ENCODE results near the gene MAPK7.

MAPK7 gene

DNA sequence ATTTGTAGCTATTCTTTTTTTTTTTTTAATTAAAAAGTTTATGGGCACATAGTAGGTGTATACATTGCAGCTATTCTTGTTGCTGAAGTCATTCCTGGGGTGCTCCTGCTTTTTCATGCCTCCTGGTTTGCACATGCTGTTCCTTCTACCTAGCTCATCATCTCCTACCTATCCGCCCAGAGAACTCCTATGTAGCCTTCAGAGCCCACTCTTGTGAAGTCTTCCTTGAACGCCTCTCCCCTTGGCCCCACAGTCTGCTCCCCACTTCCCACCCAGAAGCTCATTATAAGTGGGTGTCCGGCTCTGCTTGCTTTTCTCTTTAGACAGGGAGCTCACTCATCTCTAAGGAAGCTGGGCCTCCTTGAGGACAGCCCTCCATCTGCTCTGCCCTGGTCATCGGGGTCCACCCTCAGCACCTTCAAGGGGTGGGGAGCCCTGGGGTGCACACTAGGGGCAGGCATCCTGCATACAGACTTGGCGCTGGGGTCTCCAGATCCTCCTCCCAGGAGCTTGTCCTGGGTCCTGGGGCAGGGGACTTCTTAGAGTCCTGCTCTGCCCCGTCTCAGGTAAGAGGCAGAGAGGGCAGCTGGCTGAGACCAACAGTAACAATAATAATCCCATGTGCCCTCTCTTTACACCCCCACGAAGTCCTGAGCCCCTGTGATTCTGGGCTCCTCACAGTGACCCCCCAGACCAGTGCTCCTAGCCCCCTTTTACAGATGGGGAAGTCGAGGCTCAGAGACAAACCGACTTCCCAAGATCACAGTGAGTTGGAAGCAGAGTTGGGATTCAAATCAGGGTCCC lies 12.3 kb upstream of the MAPK7 start:
- Histone ChIP-seq H3K9ac (ENCODE audit: low read length) (no peak overlapping the region), H3K27me3 (ENCODE audit: control insufficient read depth in 1 of 2, insufficient read depth in 2 of 2, low read length in 2 of 2) (no peaks in the 10 kb centered on the region), H3K36me3 (ENCODE audit: insufficient read depth, low read length) (no peaks in the 10 kb centered on the region), H3K4me1 (ENCODE audit: insufficient read depth, low read length) (peaks cover 14% of the 10 kb centered on the region), H3K4me3 (ENCODE audit: low read depth in 1 of 2, low read length in 2 of 2) (no peak overlapping the region), H3K9me3 (ENCODE audit: low read length) (no peaks in the 10 kb centered on the region), H3K27ac (ENCODE audit: low read depth, low read length) (no peak overlapping the region)

- Histone ChIP-seq H3K4me1 (ENCODE audit: insufficient read depth, low read length) (peaks cover 10% of the 10 kb centered on the region), H3K4me3 (ENCODE audit: low read depth in 1 of 2, low read length in 2 of 2) (no peak overlapping the region), H3K9me3 (ENCODE audit: low read length) (no peaks in the 10 kb centered on the region), H3K36me3 (ENCODE audit: insufficient read depth, low read length) (no peaks in the 10 kb centered on the region), H3K9ac (ENCODE audit: low read length) (no peak overlapping the region), H3K27me3 (ENCODE audit: control insufficient read depth in 1 of 2, insufficient read depth in 2 of 2, low read length in 2 of 2) (no peaks in the 10 kb centered on the region), H3K27ac (ENCODE audit: low read depth, low read length) (no peak overlapping the region)
Observed at GRCh38 chr17:19366637-19366972, 11.7 kb upstream of the MAPK7 start.

GRCh38 chr17:19368229-19368628 lies 10.1 kb upstream of the MAPK7 start:
- no peaks in the 10 kb centered on the region for H3K9me3 ChIP-seq (ENCODE audit: low read length)
- no peak overlapping the region for H3K9ac ChIP-seq (ENCODE audit: low read length)
- H3K36me3 ChIP-seq (ENCODE audit: insufficient read depth, low read length) = no peaks in the 10 kb centered on the region
- no peaks in the 10 kb centered on the region for H3K27me3 ChIP-seq (ENCODE audit: control insufficient read depth in 1 of 2, insufficient read depth in 2 of 2, low read length in 2 of 2)
- no peak overlapping the region for H3K4me3 ChIP-seq (ENCODE audit: low read depth in 1 of 2, low read length in 2 of 2)
- peaks cover 2% of the 10 kb centered on the region for H3K4me1 ChIP-seq (ENCODE audit: insufficient read depth, low read length)
- no peak overlapping the region for H3K27ac ChIP-seq (ENCODE audit: low read depth, low read length)

DNA sequence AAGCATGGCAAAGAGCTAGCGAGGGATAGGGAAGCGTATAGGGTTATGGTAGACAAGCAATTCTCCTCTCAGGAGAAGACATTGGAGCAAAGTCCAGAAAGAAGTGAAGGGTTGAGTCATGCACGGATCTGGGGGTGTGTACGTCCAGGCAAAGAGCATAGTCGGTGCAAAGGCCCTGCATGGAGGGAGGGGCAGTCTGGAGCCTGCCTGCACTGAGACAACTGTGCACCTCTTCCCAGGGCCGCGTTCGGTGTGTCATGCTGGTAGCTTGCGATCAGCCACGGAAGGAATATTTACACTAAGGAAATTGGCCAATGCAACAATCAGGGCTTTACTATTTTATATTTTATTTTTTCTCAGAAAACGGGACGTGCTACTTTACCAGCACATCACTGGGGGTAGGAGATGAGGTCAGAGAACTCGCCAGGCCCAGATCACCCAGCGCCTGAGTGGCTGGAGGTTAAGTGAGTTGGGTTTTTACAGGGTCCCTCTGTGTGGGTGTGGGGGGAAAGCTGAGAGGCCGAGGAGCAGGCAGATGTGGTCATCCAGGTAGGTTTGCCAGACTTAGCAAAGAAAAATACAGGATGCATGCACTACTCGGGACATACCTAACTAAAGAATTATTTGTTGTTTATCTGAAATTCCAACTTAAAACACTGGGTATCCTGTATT lies 9.1 kb upstream of the MAPK7 start:
- Histone ChIP-seq H3K27me3 (ENCODE audit: control insufficient read depth in 1 of 2, insufficient read depth in 2 of 2, low read length in 2 of 2) (no peaks in the 10 kb centered on the region), H3K4me3 (ENCODE audit: low read depth in 1 of 2, low read length in 2 of 2) (no peak overlapping the region), H3K9ac (ENCODE audit: low read length) (no peak overlapping the region), H3K4me1 (ENCODE audit: insufficient read depth, low read length) (no peaks in the 10 kb centered on the region), H3K9me3 (ENCODE audit: low read length) (no peaks in the 10 kb centered on the region), H3K27ac (ENCODE audit: low read depth, low read length) (no peak overlapping the region), H3K36me3 (ENCODE audit: insufficient read depth, low read length) (no peaks in the 10 kb centered on the region)

DNA sequence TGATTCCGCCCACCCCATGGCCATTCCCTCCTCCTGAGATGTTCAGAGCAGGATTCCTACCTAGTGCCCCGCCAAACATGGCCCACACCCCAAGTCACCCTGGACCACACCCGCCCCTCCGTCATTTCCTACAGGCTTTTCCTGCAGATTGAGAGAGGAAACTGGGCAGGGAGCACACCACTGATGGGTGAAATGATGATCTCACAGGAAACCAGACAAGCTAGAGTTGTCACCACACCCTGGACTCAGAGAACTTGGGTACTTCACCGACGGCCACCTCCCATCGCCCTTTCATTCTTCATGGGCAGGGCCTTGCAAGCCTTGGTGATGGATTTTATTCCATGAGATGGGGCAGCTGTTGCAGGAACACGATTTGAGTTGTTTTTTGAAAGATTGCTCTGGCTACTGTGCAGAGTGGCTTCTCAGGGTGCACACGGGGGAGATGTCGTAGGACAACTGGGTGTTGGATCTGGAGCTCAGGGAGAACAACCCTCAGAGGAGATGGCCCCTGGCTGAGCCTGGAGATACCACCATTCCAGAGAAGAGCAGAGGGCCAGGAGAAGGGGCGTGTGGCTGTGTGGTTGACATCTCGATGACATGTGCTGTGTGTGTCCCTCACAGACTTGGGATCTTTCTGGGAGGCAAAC lies 8.3 kb upstream of the MAPK7 start:
- Histone ChIP-seq H3K4me1 (ENCODE audit: insufficient read depth, low read length) (no peaks in the 10 kb centered on the region), H3K27me3 (ENCODE audit: control insufficient read depth in 1 of 2, insufficient read depth in 2 of 2, low read length in 2 of 2) (no peaks in the 10 kb centered on the region), H3K27ac (ENCODE audit: low read depth, low read length) (no peak overlapping the region), H3K4me3 (ENCODE audit: low read depth in 1 of 2, low read length in 2 of 2) (no peak overlapping the region), H3K9me3 (ENCODE audit: low read length) (no peaks in the 10 kb centered on the region), H3K36me3 (ENCODE audit: insufficient read depth, low read length) (no peaks in the 10 kb centered on the region), H3K9ac (ENCODE audit: low read length) (no peak overlapping the region)

DNA sequence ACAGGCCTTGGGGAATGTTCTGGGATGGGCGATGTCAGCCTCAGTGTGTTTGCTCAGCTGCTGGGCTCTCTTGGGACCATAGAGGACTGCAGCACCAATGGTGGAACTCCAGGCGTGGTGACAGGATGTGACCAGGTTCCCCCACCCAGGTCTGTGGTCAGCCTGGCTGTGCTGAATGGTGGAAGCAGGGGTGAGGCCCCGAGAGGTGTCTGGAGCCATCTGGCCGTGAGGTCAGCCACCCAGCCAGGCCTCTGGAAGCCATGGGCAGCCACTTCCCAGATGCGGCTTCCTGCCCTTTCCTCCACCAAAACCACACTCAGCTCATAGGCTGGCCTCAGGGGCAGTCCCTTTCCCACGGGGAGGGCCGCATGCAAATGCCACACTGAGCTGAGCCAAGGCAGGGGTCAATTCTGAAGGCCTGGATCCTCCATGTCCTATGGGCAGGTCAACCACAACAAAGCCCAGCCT lies 7.8 kb upstream of the MAPK7 start:
- Histone ChIP-seq H3K9me3 (ENCODE audit: low read length) (no peaks in the 10 kb centered on the region), H3K36me3 (ENCODE audit: insufficient read depth, low read length) (no peaks in the 10 kb centered on the region), H3K9ac (ENCODE audit: low read length) (no peak overlapping the region), H3K27ac (ENCODE audit: low read depth, low read length) (no peak overlapping the region), H3K27me3 (ENCODE audit: control insufficient read depth in 1 of 2, insufficient read depth in 2 of 2, low read length in 2 of 2) (no peaks in the 10 kb centered on the region), H3K4me1 (ENCODE audit: insufficient read depth, low read length) (no peaks in the 10 kb centered on the region), H3K4me3 (ENCODE audit: low read depth in 1 of 2, low read length in 2 of 2) (no peak overlapping the region)

- no peak overlapping the region for H3K27ac ChIP-seq (ENCODE audit: low read depth, low read length)
- H3K9me3 ChIP-seq (ENCODE audit: low read length) = no peaks in the 10 kb centered on the region
- no peak overlapping the region for H3K4me3 ChIP-seq (ENCODE audit: low read depth in 1 of 2, low read length in 2 of 2)
- H3K4me1 ChIP-seq (ENCODE audit: insufficient read depth, low read length) = no peaks in the 10 kb centered on the region
- no peaks in the 10 kb centered on the region for H3K27me3 ChIP-seq (ENCODE audit: control insufficient read depth in 1 of 2, insufficient read depth in 2 of 2, low read length in 2 of 2)
- no peaks in the 10 kb centered on the region for H3K36me3 ChIP-seq (ENCODE audit: insufficient read depth, low read length)
- no peak overlapping the region for H3K9ac ChIP-seq (ENCODE audit: low read length)
Observed at GRCh38 chr17:19371259-19372010, 6.9 kb upstream of the MAPK7 start.

- no peak overlapping the region for H3K9ac ChIP-seq (ENCODE audit: low read length)
- H3K36me3 ChIP-seq (ENCODE audit: insufficient read depth, low read length) = no peaks in the 10 kb centered on the region
- H3K9me3 ChIP-seq (ENCODE audit: low read length) = no peaks in the 10 kb centered on the region
- no peaks in the 10 kb centered on the region for H3K27me3 ChIP-seq (ENCODE audit: control insufficient read depth in 1 of 2, insufficient read depth in 2 of 2, low read length in 2 of 2)
- peaks cover 3% of the 10 kb centered on the region for H3K4me1 ChIP-seq (ENCODE audit: insufficient read depth, low read length)
- no peak overlapping the region for H3K27ac ChIP-seq (ENCODE audit: low read depth, low read length)
- no peak overlapping the region for H3K4me3 ChIP-seq (ENCODE audit: low read depth in 1 of 2, low read length in 2 of 2)
Observed at GRCh38 chr17:19372011-19372370, 6.3 kb upstream of the MAPK7 start.

GRCh38 chr17:19372439-19372838 lies 5.9 kb upstream of the MAPK7 start:
- H3K9ac ChIP-seq (ENCODE audit: low read length) = no peak overlapping the region
- no peak overlapping the region for H3K4me3 ChIP-seq (ENCODE audit: low read depth in 1 of 2, low read length in 2 of 2)
- H3K27me3 ChIP-seq (ENCODE audit: control insufficient read depth in 1 of 2, insufficient read depth in 2 of 2, low read length in 2 of 2) = no peaks in the 10 kb centered on the region
- no peaks in the 10 kb centered on the region for H3K9me3 ChIP-seq (ENCODE audit: low read length)
- H3K4me1 ChIP-seq (ENCODE audit: insufficient read depth, low read length) = peaks cover 6% of the 10 kb centered on the region
- no peaks in the 10 kb centered on the region for H3K36me3 ChIP-seq (ENCODE audit: insufficient read depth, low read length)
- no peak overlapping the region for H3K27ac ChIP-seq (ENCODE audit: low read depth, low read length)

DNA sequence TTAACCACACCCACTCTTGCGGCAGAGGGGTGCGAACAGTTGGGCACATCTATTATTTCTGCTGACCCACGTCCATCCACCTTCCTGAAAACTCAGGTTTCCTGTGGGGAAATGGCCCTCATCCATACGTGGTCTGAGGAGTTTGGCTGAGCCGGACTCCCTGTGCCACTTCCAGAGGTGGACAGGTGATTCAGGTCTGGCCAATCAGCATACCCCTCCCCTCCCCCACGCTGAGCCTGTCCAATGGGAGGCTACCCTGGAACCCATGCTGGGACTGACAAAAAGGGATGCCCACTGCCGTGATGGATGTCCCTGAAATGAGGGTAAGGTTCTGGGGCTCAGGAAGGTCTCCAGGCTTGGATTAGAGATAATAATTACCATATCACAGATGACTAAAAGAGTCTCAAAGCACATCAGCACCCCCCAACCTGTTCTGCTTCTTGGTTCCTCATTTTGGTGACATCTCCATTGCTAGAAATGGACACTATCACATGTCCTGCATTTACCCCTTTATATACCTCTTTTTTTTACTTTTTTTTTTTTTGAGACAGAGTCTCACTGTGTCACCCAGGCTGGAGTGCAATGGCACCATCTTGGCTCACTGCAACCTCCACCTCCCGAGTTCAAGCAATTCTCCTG lies 5.3 kb upstream of the MAPK7 start:
- Histone ChIP-seq H3K9ac (ENCODE audit: low read length) (no peak overlapping the region), H3K27ac (ENCODE audit: low read depth, low read length) (no peak overlapping the region), H3K9me3 (ENCODE audit: low read length) (no peaks in the 10 kb centered on the region), H3K36me3 (ENCODE audit: insufficient read depth, low read length) (no peaks in the 10 kb centered on the region), H3K4me1 (ENCODE audit: insufficient read depth, low read length) (peaks cover 6% of the 10 kb centered on the region), H3K4me3 (ENCODE audit: low read depth in 1 of 2, low read length in 2 of 2) (no peak overlapping the region), H3K27me3 (ENCODE audit: control insufficient read depth in 1 of 2, insufficient read depth in 2 of 2, low read length in 2 of 2) (no peaks in the 10 kb centered on the region)

DNA sequence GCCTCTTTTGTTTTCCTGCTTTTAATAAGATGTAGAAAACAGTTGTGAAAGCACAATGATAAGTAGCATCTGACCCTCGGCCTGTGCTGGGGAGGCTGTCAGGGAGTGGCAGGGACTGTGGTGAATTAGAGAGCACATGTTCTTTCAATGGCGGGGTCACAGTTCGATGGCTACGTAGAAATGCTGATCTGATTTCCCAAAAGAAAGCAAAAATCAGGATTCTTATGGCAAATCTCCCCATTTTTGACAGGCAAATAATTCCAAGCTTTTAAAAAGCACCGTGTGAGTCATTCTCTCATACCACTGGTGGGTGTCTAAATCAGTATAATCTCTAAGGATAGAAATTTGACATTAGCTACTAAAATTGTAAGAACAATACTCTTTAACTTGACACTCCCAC lies 4.2 kb upstream of the MAPK7 start:
- Histone ChIP-seq H3K9me3 (ENCODE audit: low read length) (no peaks in the 10 kb centered on the region), H3K36me3 (ENCODE audit: insufficient read depth, low read length) (no peaks in the 10 kb centered on the region), H3K27me3 (ENCODE audit: control insufficient read depth in 1 of 2, insufficient read depth in 2 of 2, low read length in 2 of 2) (no peaks in the 10 kb centered on the region), H3K27ac (ENCODE audit: low read depth, low read length) (no peak overlapping the region), H3K9ac (ENCODE audit: low read length) (no peak overlapping the region), H3K4me1 (ENCODE audit: insufficient read depth, low read length) (peaks cover 9% of the 10 kb centered on the region), H3K4me3 (ENCODE audit: low read depth in 1 of 2, low read length in 2 of 2) (no peak overlapping the region)

Data from muscle layer of colon (tissue), 2 donors.